H1 (cell line): ENCODE measurements around the gene BNC2. TPM values are rescaled to one million over a fixed set of nuclear protein-coding genes. Genes with fewer than 3 reads are reported as not detected.
"Not testable (repeated sequence)": the region's sequence is repeated elsewhere in the genome, so short reads cannot be mapped to it uniquely, and the experiment has no call there.

Experiments
- CTCF ChIA-PET: fragments of 300-600 bp; sonication (Branson Sonifier 250); formaldehyde crosslinking; loops from one replicate; lab custom pipeline; 2021; ENCODE audit not compliant: partially characterized antibody; lab: Charles Lee
- POLR2A ChIA-PET: fragments of 300-600 bp; sonication (Branson Sonifier 250); formaldehyde crosslinking; loops from one replicate; lab custom pipeline; 2021; ENCODE audit warnings: inconsistent platforms; ENCODE audit not compliant: partially characterized antibody; lab: Charles Lee
- DNase-seq, 2 experiments: peaks; one replicate each; pipeline versions ENCODE4 v3.0.0 to v3.0.0-alpha.2; 2010 to 2022; ENCODE audit warnings: low spot score in 2 of 2, low read depth in 1 of 2, mixed read lengths in 1 of 2
- FAIRE-seq: peaks from 2 replicates; lab custom pipeline; 2011; peaks lifted over from hg19 to GRCh38; lab: Jason Lieb, UNC
- H2AFZ ChIP-seq: 2 replicates; pipeline ENCODE4 v1.8.1; 2012; ENCODE audit warnings: low read length, inconsistent platforms
- H2AK5ac ChIP-seq: 2 replicates; pipeline ENCODE4 v1.6.1; 2013; ENCODE audit warnings: low read depth, low read length
- H2BK120ac ChIP-seq: replicated peaks from 2 replicates; pipeline ENCODE3; 2013; ENCODE audit warnings: low read depth, low read length, inconsistent platforms
- H2BK12ac ChIP-seq: 2 replicates; pipeline ENCODE4 v1.6.1; 2013; ENCODE audit warnings: low read depth, low read length
- H2BK15ac ChIP-seq: 2 replicates; pipeline ENCODE4 v1.6.1; 2013; ENCODE audit warnings: low read length
- H2BK20ac ChIP-seq: 2 replicates; pipeline ENCODE4 v1.6.1; 2013; ENCODE audit warnings: low read length
- H2BK5ac ChIP-seq: 2 replicates; pipeline ENCODE4 v1.6.1; 2013; ENCODE audit warnings: low read depth, low read length
- H3K14ac ChIP-seq: 2 replicates; pipeline ENCODE4 v1.6.1; 2013; ENCODE audit warnings: inconsistent platforms; ENCODE audit not compliant: insufficient read length
- H3K18ac ChIP-seq: 2 replicates; pipeline ENCODE4 v1.6.1; 2013; ENCODE audit warnings: low read length; ENCODE audit errors: extremely low read depth
- H3K23ac ChIP-seq: 2 replicates; pipeline ENCODE4 v1.6.1; 2013; ENCODE audit warnings: inconsistent platforms; ENCODE audit not compliant: insufficient read length
- H3K23me2 ChIP-seq: 2 replicates; pipeline ENCODE4 v1.6.1; 2013; ENCODE audit warnings: low read depth, low read length
- H3K27ac ChIP-seq: 2 replicates; pipeline ENCODE4 v1.6.1; 2011; ENCODE audit warnings: low read depth, low read length, inconsistent platforms
- H3K27me3 ChIP-seq, 4 experiments: replicated peaks in 1 of 4; 1 replicate in 1 of 4; 2 replicates in 3 of 4; pipeline versions ENCODE4 v1.6.1 to v1.8.1; 2011 to 2013; ENCODE audit warnings: low read length in 3 of 4, mild to moderate bottlenecking in 3 of 4, inconsistent platforms in 2 of 4, mixed read lengths in 2 of 4, moderate library complexity in 1 of 4; ENCODE audit not compliant: control insufficient read depth in 3 of 4, insufficient read depth in 3 of 4; ENCODE audit errors: extremely low read depth in 1 of 4
- H3K36me3 ChIP-seq, 4 experiments: 2 replicates each; pipeline versions ENCODE4 v1.6.1 to v1.8.1; 2011 to 2013; ENCODE audit warnings: mild to moderate bottlenecking in 4 of 4, low read length in 3 of 4, moderate library complexity in 2 of 4, control low read depth in 1 of 4, inconsistent platforms in 1 of 4; ENCODE audit not compliant: insufficient read depth in 4 of 4, control insufficient read depth in 2 of 4
- H3K4ac ChIP-seq: replicated peaks from 2 replicates; pipeline ENCODE3; 2013; ENCODE audit warnings: low read length, low read depth, mixed read lengths, inconsistent platforms; ENCODE audit not compliant: insufficient read length
- H3K4me1 ChIP-seq, 4 experiments: replicated peaks in 1 of 4; 1 replicate in 1 of 4; 2 replicates in 3 of 4; pipeline versions ENCODE4 v1.6.1 to v1.8.1; 2011 to 2013; ENCODE audit warnings: low read length in 3 of 4, inconsistent platforms in 2 of 4, mixed read lengths in 1 of 4; ENCODE audit not compliant: insufficient read depth in 4 of 4, control insufficient read depth in 3 of 4
- H3K4me2 ChIP-seq, 2 experiments: 2 replicates each; pipeline versions ENCODE4 v1.6.1 to v1.8.1; 2011 to 2013; ENCODE audit warnings: low read depth in 2 of 2, low read length in 2 of 2, control low read depth in 1 of 2, inconsistent platforms in 1 of 2, mild to moderate bottlenecking in 1 of 2; ENCODE audit not compliant: insufficient read depth in 1 of 2
- H3K4me3 ChIP-seq, 4 experiments: fragments of 200-600, 300-600 bp in 1 of 4; sonication (generic), shearing (Covaris generic), sonication (Bioruptor Twin) in 1 of 4; 2 replicates each; pipeline versions ENCODE4 v1.5.1 to v1.8.1; 2011 to 2016; ENCODE audit warnings: low read length in 4 of 4, low read depth in 3 of 4, control low read depth in 2 of 4, inconsistent platforms in 2 of 4, mild to moderate bottlenecking in 2 of 4, mixed read lengths in 1 of 4, moderate library complexity in 1 of 4; ENCODE audit not compliant: insufficient read depth in 2 of 4; ENCODE audit errors: extremely low read depth in 1 of 4
- H3K56ac ChIP-seq: replicated peaks from 2 replicates; pipeline ENCODE3; 2013; ENCODE audit warnings: low read depth, mild to moderate bottlenecking, mixed read lengths, low read length, inconsistent platforms; ENCODE audit not compliant: insufficient read length
- H3K79me1 ChIP-seq: 2 replicates; pipeline ENCODE4 v1.6.1; 2013; ENCODE audit warnings: low read depth, low read length, control low read depth
- H3K79me2 ChIP-seq, 2 experiments: 2 replicates each; pipeline versions ENCODE4 v1.6.1 to v1.8.1; 2012 to 2013; ENCODE audit warnings: low read length in 2 of 2, mild to moderate bottlenecking in 2 of 2, inconsistent platforms in 1 of 2; ENCODE audit not compliant: insufficient read depth in 2 of 2, control insufficient read depth in 1 of 2
- H3K9ac ChIP-seq, 4 experiments: replicated peaks in 1 of 4; 1 replicate in 1 of 4; 2 replicates in 3 of 4; pipeline versions ENCODE4 v1.6.1 to v1.8.1; 2011 to 2013; ENCODE audit warnings: low read depth in 3 of 4, low read length in 3 of 4, control low read depth in 2 of 4, mild to moderate bottlenecking in 2 of 4, moderate library complexity in 2 of 4, inconsistent platforms in 1 of 4; ENCODE audit errors: extremely low read depth in 1 of 4
- H3K9me3 ChIP-seq, 2 experiments: 2 replicates each; pipeline versions ENCODE4 v1.6.1 to v1.8.1; 2012 to 2013; ENCODE audit warnings: mild to moderate bottlenecking in 2 of 2, moderate library complexity in 2 of 2, control low read depth in 1 of 2, inconsistent platforms in 1 of 2, low read depth in 1 of 2, low read length in 1 of 2, mixed read lengths in 1 of 2; ENCODE audit not compliant: insufficient read depth in 2 of 2
- H4K20me1 ChIP-seq, 2 experiments: replicated peaks in 1 of 2; 2 replicates each; pipeline versions ENCODE3 to v1.8.1; 2011 to 2013; ENCODE audit warnings: inconsistent platforms in 2 of 2, low read length in 2 of 2, mild to moderate bottlenecking in 1 of 2; ENCODE audit not compliant: insufficient read depth in 2 of 2, control insufficient read depth in 1 of 2
- H4K5ac ChIP-seq: 2 replicates; pipeline ENCODE4 v1.6.1; 2013; ENCODE audit warnings: low read length, low read depth, mixed read lengths, inconsistent platforms; ENCODE audit not compliant: insufficient read length
- H4K8ac ChIP-seq: 2 replicates; pipeline ENCODE4 v1.8.0; 2013; ENCODE audit warnings: mild to moderate bottlenecking, moderate library complexity, low read length, inconsistent platforms; ENCODE audit not compliant: insufficient read depth; ENCODE audit errors: extremely low read depth
- H4K91ac ChIP-seq: replicated peaks from 2 replicates; pipeline ENCODE3; 2013; ENCODE audit warnings: low read length, mixed read lengths, inconsistent platforms; ENCODE audit not compliant: insufficient read length
- CEBPB ChIP-seq: IDR thresholded peaks from 2 replicates; pipeline ENCODE4 v1.6.1; 2012; ENCODE audit warnings: low read depth, low read length
- KDM5A ChIP-seq: fragments of 200-600 bp; IDR thresholded peaks from 2 replicates; pipeline ENCODE4 v1.7.1; 2012; ENCODE audit warnings: mild to moderate bottlenecking, low read length, inconsistent platforms, mixed read lengths
- NANOG ChIP-seq: IDR thresholded peaks from 2 replicates; pipeline ENCODE4 v1.6.1; 2011; ENCODE audit warnings: low read length, low read depth, mild to moderate bottlenecking, inconsistent platforms; ENCODE audit not compliant: insufficient read depth, poor library complexity, severe bottlenecking
- TAF7 ChIP-seq: optimal IDR thresholded peaks from 2 replicates; pipeline ENCODE3; 2011; ENCODE audit warnings: low read depth, mild to moderate bottlenecking, inconsistent platforms, low read length, moderate library complexity, borderline replicate concordance
- TBP ChIP-seq: IDR thresholded peaks from 2 replicates; pipeline ENCODE4 v1.6.1; 2011; ENCODE audit warnings: low read depth, low read length, improper control_type of control experiment
- polyA plus RNA-seq, 7 experiments: library from polyadenylated mRNA; depleted of rRNA in 3 of 7; stranded (reverse) in 5 of 7; unstranded in 2 of 7; fragments of >200 nt in 5 of 7; fragments of 200-250 nt in 2 of 7; gene quantifications; 1 replicate in 5 of 7; 2 replicates in 1 of 7; 4 replicates in 1 of 7; pipeline versions ENCODE4 v1.2.1 to v1.2.3, GENCODE V29; 2011 to 2013; ENCODE audit warnings: missing spikeins in 2 of 7, mixed read lengths in 2 of 7
- total RNA-seq: library from RNA; stranded (reverse); fragmentation: NEBNext Ultra II Directional; extraction: Animal tissue kit (Norgen Biotek cat#: 25700); gene quantifications from 2 replicates; pipeline ENCODE4 v1.2.1, GENCODE V29; 2021

The BNC2 gene
- total and polyA plus RNA-seq, 2 of the 8 experiments (the other 6 are each of a cell fraction or from before 2014, with no cell fraction given) = 16.0 to 26.8 TPM

DNA sequence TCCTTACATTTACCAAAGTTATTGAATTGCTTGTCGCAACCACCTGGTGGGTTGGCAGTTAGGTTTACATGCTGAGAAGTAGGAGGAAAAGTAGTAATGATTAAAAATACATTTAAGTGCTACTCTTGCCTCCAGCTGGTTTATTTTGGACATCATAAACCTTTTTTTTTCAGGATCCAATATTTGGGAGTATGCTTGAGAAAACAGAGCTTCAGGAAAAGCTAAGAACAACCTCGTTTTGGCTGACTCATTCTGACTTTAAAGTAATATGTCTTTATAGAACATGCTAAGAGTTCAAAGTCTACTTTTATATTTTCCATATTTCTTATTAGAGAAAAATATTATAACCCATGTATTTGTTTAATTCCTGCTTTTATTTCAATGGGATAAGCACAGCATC, 41.7 kb upstream of the BNC2 start (continued):
- TF ChIP-seq NANOG = no peak
- TF ChIP-seq TBP = no peak
- TF ChIP-seq TAF7 = no peak
- TF ChIP-seq KDM5A = no peak
- TF ChIP-seq CEBPB = no peak
- TF ChIP-seq, all 59 proteins: peak for 0

DNA sequence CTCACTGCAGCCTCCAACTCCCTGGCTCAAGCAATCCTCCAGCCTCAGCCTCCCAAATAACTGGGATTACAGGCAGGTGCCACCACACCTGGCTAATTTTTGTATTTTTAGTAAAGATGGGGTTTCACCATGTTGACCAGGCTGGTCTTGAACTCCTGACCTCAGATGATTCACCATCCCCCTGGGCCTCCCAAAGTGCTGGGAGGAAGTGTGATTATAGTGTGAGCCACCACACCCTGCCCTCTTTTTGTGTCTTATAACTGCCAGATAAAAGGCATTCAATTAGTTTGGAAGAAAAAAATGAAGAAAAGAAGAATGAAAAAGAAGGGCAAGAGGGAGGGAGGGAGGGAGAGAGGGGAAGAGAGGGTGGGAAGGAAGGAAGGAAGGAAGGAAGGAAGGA, 37.7 kb upstream of the BNC2 start:
- H3K23me2 ChIP-seq, H2BK12ac ChIP-seq, H4K20me1 ChIP-seq, H3K27me3 ChIP-seq, H3K18ac ChIP-seq, H4K91ac ChIP-seq, H2AK5ac ChIP-seq, H3K9me3 ChIP-seq, H2AFZ ChIP-seq, H3K14ac ChIP-seq, H3K23ac ChIP-seq, H4K8ac ChIP-seq, H3K4me1 ChIP-seq, H3K4me2 ChIP-seq, H3K36me3 ChIP-seq, POLR2A ChIA-PET, H3K56ac ChIP-seq, H3K4ac ChIP-seq, FAIRE-seq, DNase-seq, H4K5ac ChIP-seq, H3K79me2 ChIP-seq, H2BK5ac ChIP-seq, H2BK20ac ChIP-seq, H3K79me1 ChIP-seq, CTCF ChIA-PET, H3K4me3 ChIP-seq, H3K27ac ChIP-seq, H2BK120ac ChIP-seq, H3K9ac ChIP-seq, H2BK15ac ChIP-seq: not testable (repeated sequence)
